ENCODE results near the gene VSIG2. TPM values are rescaled to one million over a fixed set of nuclear protein-coding genes. Genes with fewer than 3 reads are reported as not detected.

VSIG2 gene
- total RNA-seq, 1 donor from 2014 or later: 1.2 TPM

DNA sequence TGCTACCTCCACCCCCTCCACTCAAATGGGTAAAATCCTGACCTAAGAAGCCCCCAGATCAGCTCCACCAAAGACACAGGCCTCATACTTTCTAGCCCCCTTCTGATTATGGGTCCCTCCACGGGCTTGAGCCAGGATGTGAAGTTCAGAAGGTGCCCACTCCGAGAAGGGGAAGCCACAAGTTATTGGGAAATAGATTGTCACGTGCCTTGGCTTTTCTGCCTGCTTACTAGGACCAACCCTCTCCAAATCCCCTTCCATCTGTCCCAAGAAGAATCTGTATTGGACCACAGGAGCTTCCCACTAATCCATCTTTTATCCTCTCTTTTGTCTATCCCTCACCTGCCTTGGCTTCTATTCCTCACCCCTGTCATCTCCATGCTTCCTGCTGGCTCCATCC is 15.3 kb downstream of the VSIG2 start:
- intact Hi-C loops (cut with DNase I): no loop called here

DNA sequence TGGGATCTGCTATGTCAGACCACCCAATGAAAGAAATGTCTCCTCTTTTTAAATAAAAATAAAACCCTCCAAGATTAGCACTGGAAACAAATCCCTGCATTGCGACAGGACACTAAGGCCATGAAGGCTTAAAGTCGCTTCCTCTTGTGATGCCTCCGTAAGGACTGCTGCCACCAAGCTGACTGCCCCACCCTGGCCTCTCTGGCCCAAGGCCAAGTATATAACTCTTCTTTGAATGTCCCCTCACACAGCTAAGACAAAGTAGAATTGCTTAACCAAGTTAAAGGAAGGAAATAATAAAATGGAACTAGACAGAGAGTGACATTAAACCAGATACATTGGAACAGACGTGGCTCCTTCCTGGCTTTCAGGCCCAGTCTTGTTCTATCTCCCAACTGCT is 19.8 kb downstream of the VSIG2 start:
- intact Hi-C loops (cut with DNase I): no loop called here
- no peak for DNase-seq (ENCODE audit: low spot score)

More for the DNA sequence above, 15.3 kb downstream of the VSIG2 start:
- DNase-seq (ENCODE audit: low spot score): no peak

DNA sequence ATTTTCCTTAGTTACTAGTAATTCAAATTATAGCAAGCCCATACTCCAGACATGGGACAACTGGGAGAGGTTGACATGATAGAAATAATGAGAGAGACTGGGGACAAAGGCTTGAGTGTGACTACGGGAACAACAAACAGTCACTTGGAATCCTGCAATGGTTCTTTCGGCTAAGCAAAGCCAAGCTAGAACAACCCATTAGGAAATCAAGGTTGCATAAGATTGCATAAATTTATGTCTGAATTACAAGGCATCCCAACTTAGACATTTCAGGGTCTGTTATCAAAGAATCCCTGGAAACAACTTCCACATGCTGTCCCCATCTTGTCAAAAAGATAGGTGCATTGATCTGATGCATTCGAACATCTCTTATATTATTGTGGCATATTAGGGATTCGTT is 22.5 kb downstream of the VSIG2 start:
- intact Hi-C loops (cut with DNase I): no loop called here
- DNase-seq (ENCODE audit: low spot score): no peak

- intact Hi-C loops (cut with DNase I): no loop called here
- no peak for DNase-seq (ENCODE audit: low spot score)
Observed at GRCh38 chr11:124728134-124728533, 23.9 kb downstream of the VSIG2 start.

DNA sequence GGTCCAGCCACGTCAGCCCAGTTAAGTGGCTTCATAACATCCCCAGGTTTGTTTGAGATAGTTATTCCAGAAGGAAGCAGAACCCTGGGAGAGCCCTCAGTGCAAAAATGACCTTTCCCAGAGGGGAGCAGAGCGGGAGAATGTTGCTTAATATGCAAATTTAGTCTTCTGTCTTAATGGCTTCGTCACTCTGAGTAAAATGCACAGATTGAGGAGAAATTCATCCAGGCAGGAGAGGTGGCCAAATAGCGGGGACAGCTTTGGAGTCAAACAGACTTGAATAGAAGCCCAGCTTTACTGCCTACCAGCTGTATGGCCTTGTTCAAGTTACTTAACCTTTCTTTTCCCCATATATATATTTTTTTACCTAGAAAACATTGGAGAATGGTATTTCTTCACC is 24.6 kb downstream of the VSIG2 start:
- DNase-seq (ENCODE audit: low spot score): no peak
- intact Hi-C loops (cut with DNase I): no loop called here

- intact Hi-C loops (cut with DNase I): no loop called here
Observed at GRCh38 chr11:124725719-124726105, 26.3 kb downstream of the VSIG2 start.

DNA sequence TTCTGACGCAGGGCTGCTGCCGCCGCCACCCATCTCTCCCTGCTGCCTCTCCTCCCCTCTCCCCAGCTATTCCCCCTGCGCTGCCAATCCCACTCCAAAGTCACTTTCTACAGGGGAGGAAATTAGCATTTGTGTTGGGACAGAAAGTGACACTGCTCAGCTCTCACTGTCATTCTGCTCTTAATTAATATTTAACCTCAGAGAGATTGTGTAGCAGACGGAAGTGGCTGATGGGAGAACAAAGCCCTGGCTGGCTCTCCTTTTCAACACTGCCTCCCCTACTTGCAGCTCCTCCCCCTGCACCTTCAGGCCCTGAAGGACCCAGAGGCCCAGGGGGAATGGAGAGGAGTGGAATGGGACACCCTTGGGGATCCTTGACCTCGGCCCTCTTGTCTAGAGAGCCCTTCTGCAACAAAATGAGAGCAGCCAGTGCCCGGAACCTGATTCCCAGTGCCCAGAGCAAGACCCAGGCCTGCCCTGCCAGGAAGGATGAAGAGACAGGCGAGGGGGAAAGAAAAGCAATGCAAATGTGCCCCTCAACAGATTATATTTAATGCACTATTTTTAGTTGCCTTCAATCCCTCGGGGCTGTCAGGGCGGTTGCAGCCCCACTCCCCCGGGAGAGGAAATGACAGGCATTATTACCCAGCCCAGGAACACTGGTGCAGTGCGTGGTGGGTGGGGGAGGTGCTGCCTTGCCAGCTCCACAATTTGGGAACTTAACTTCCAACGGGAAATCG is 26.9 kb downstream of the VSIG2 start:
- no peak for DNase-seq (ENCODE audit: low spot score)
- intact Hi-C loops (cut with DNase I): loop anchor here (5.0 kb wide), 1 partner anchor 48 kb away; no protein-coding TSS in a partner anchor

More at GRCh38 chr11:124725719-124726105, 26.3 kb downstream of the VSIG2 start:
- no peak for DNase-seq (ENCODE audit: low spot score)

- intact Hi-C loops (cut with DNase I): loop anchor here (5.0 kb wide), 1 partner anchor 45 kb away; no protein-coding TSS in a partner anchor
Observed at GRCh38 chr11:124722176-124722575, 29.9 kb downstream of the VSIG2 start.

GRCh38 chr11:124719534-124719933 is 32.5 kb downstream of the VSIG2 start:
- intact Hi-C loops (cut with DNase I): no loop called here
- no peak for DNase-seq (ENCODE audit: low spot score)

More at GRCh38 chr11:124722176-124722575, 29.9 kb downstream of the VSIG2 start:
- DNase-seq (ENCODE audit: low spot score): no peak

DNA sequence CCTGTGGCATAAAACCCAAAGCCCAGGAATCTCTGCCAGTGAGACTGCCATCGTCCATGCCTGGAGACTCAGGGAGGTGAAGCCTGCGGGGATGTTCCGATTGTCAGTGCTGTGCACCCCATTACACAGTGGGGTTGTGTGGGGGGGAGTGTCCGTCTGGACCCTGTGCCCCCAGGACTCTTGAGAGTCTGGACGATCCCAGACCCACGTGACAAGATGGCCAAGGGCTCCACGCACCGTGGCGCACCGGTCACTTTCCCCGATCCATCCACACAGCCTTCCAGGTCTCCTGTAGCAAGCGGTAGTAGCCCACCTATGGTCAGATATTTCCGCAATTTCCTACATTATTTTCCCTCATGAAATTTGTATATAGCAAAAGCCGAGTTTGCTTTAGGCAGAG is 33.3 kb downstream of the VSIG2 start:
- DNase-seq (ENCODE audit: low spot score): no peak
- intact Hi-C loops (cut with DNase I): no loop called here

- intact Hi-C loops (cut with DNase I): no loop called here
Observed at GRCh38 chr11:124717786-124718651, 34.0 kb downstream of the VSIG2 start.

GRCh38 chr11:124717421-124717785 is 34.7 kb downstream of the VSIG2 start:
- DNase-seq (ENCODE audit: low spot score): no peak
- intact Hi-C loops (cut with DNase I): no loop called here

More at GRCh38 chr11:124717786-124718651, 34.0 kb downstream of the VSIG2 start:
- DNase-seq (ENCODE audit: low spot score): no peak

DNA sequence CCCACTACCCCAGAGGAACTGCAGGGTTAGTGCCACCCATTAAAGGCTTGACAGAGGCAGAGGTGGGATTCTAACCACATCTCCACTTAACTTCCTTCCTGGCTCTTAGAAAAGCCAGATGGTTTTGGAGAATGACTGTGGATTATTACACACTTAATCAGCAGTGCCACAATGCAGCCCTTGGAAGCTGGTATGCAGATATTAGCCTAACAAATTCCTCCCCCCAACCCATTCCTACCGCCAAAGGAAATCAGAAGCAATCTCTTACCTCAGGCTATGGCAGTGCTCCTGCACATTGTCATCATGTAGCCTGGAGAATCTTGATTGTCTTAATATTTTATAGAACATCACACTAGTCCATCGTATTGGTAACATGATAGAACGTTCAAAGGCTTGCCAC is 35.5 kb downstream of the VSIG2 start:
- intact Hi-C loops (cut with DNase I): no loop called here
- DNase-seq (ENCODE audit: low spot score): no peak

GRCh38 chr11:124712392-124712791 is 39.7 kb downstream of the VSIG2 start:
- intact Hi-C loops (cut with DNase I): no loop called here
- no peak for DNase-seq (ENCODE audit: low spot score)

GRCh38 chr11:124707829-124708228 is 44.2 kb downstream of the VSIG2 start:
- no peak for DNase-seq (ENCODE audit: low spot score)
- intact Hi-C loops (cut with DNase I): no loop called here

GRCh38 chr11:124700028-124700427 is 52.0 kb downstream of the VSIG2 start:
- DNase-seq (ENCODE audit: low spot score): no peak
- intact Hi-C loops (cut with DNase I): no loop called here

DNA sequence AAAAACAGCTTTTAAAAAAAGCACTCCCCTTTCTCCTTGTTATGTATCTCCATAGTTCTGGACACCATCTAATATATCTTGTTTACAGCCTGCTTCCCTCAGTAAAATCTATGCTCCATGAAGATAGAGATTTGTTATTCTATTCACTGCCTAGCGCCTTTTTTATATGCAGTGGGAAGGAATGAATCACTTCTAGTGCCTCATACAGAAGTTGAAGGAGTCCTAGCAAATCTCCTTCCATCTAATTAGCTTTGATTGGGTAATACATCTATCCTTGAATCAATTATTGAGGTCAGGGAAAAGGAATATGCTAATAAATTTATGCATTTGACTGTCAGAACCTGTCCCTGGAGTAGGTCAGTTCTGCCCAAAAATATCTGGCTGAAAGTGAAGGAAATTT is 52.5 kb downstream of the VSIG2 start:
- intact Hi-C loops (cut with DNase I): no loop called here
- no peak for DNase-seq (ENCODE audit: low spot score)

All from cardiac septum (tissue), 1 donor.